CMK (cell line): ENCODE measurements around the gene RD3L.
"Not testable (repeated sequence)": the region's sequence is repeated elsewhere in the genome, so short reads cannot be mapped to it uniquely, and the experiment has no call there.

Experiments used
- DNase-seq: peaks from one replicate; pipeline ENCODE4 v3.0.0-alpha.2; 2010; ENCODE audit warnings: low read depth

RD3L gene

GRCh38 chr14:103941973-103942736 lies at the start of gene RD3L:
Gene RD3L (minus strand): TSS chr14:103942529. CDS start chr14:103941695, 834 bp downstream.
- DNase-seq: no peak

- no peak for DNase-seq
Measured at GRCh38 chr14:103989964-103990363, 47.6 kb upstream of the RD3L start.

GRCh38 chr14:103989034-103989433 lies 46.7 kb upstream of the RD3L start:
- DNase-seq: no peak

GRCh38 chr14:103984196-103984595 lies 41.9 kb upstream of the RD3L start:
- DNase-seq: no peak

GRCh38 chr14:103980623-103981238 lies 38.4 kb upstream of the RD3L start:
- DNase-seq: not testable (repeated sequence)

- no peak for DNase-seq
Measured at GRCh38 chr14:103974575-103974974, 32.2 kb upstream of the RD3L start.

- DNase-seq: peak; percentile 3
Measured at GRCh38 chr14:103973354-103973753, 31.0 kb upstream of the RD3L start.

- no peak for DNase-seq
Measured at GRCh38 chr14:103969961-103970360, 27.6 kb upstream of the RD3L start.

GRCh38 chr14:103966631-103967030 lies 24.3 kb upstream of the RD3L start:
- no peak for DNase-seq

- no peak for DNase-seq
Measured at GRCh38 chr14:103961928-103962578, 19.7 kb upstream of the RD3L start.

GRCh38 chr14:103960457-103961055 lies 18.2 kb upstream of the RD3L start:
- DNase-seq: no peak

- no peak for DNase-seq
Measured at GRCh38 chr14:103949131-103949790, 6.9 kb upstream of the RD3L start.

GRCh38 chr14:103948442-103948841 lies 6.1 kb upstream of the RD3L start:
- no peak for DNase-seq

- no peak for DNase-seq
Measured at GRCh38 chr14:103946975-103947374, 4.6 kb upstream of the RD3L start.

- DNase-seq: no peak
Measured at GRCh38 chr14:103943673-103944072, 1.3 kb upstream of the RD3L start.

GRCh38 chr14:103941462-103941861 lies 867 bp downstream of the RD3L start:
- DNase-seq: no peak

- DNase-seq: no peak
Measured at GRCh38 chr14:103935102-103935501, 7.2 kb downstream of the RD3L start.

GRCh38 chr14:103932791-103933490 lies 9.4 kb downstream of the RD3L start:
- no peak for DNase-seq

- no peak for DNase-seq
Measured at GRCh38 chr14:103931422-103931821, 10.9 kb downstream of the RD3L start.

- DNase-seq: no peak
Measured at GRCh38 chr14:103930051-103930604, 12.2 kb downstream of the RD3L start.
